ENCODE measurements around the gene SCIN.
"Not testable (repeated sequence)": the region's sequence is repeated elsewhere in the genome, so short reads cannot be mapped to it uniquely, and the experiment has no call there.

Gene SCIN

GRCh38 chr7:12638851-12639456 lies 68.4 kb downstream of the SCIN start:
- no peak overlapping the region for H3K4me3 ChIP-seq (ENCODE audit: low read length)
- peak; percentile 51 for DNase-seq (ENCODE audit: low read depth)
- TF ChIP-seq CTCF (IDR thresholded peaks at IDR 0.05; ENCODE audit: insufficient read depth, low read depth, low read length, missing control alignments), result peak; percentile 48

GRCh38 chr7:12640299-12641096 lies 70.0 kb downstream of the SCIN start:
- TF ChIP-seq CTCF (IDR thresholded peaks at IDR 0.05; ENCODE audit: insufficient read depth, low read depth, low read length, missing control alignments), result no peak
- no peak for DNase-seq (ENCODE audit: low read depth)
- H3K4me3 ChIP-seq (ENCODE audit: low read length), result no peak overlapping the region

- no peak overlapping the region for H3K4me3 ChIP-seq (ENCODE audit: low read length)
- DNase-seq (ENCODE audit: low read depth), result no peak
- no peak for TF ChIP-seq CTCF (IDR thresholded peaks at IDR 0.05; ENCODE audit: insufficient read depth, low read depth, low read length, missing control alignments)
Observed at GRCh38 chr7:12641196-12641595, 70.7 kb downstream of the SCIN start.

- H3K4me3 ChIP-seq (ENCODE audit: low read length), result no peak overlapping the region
- DNase-seq (ENCODE audit: low read depth), result no peak
Observed at GRCh38 chr7:12642508-12642907, 72.0 kb downstream of the SCIN start.

GRCh38 chr7:12643001-12643643 lies 72.6 kb downstream of the SCIN start:
- TF ChIP-seq CTCF (IDR thresholded peaks at IDR 0.05; ENCODE audit: insufficient read depth, low read depth, low read length, missing control alignments), result no peak
- H3K4me3 ChIP-seq (ENCODE audit: low read length), result no peak overlapping the region
- no peak for DNase-seq (ENCODE audit: low read depth)

More at GRCh38 chr7:12642508-12642907, 72.0 kb downstream of the SCIN start:
- TF ChIP-seq CTCF (IDR thresholded peaks at IDR 0.05; ENCODE audit: insufficient read depth, low read depth, low read length, missing control alignments), result no peak

- H3K4me3 ChIP-seq (ENCODE audit: low read length), result no peak overlapping the region
- no peak for TF ChIP-seq CTCF (IDR thresholded peaks at IDR 0.05; ENCODE audit: insufficient read depth, low read depth, low read length, missing control alignments)
- no peak for DNase-seq (ENCODE audit: low read depth)
Observed at GRCh38 chr7:12643644-12644043, 73.1 kb downstream of the SCIN start.

- not testable (repeated sequence) for H3K4me3 ChIP-seq (ENCODE audit: low read length); DNase-seq (ENCODE audit: low read depth)
Observed at GRCh38 chr7:12645212-12645611, 74.7 kb downstream of the SCIN start.

Data from epithelial cell of esophagus (primary cell).